GM21390 (cell line): ENCODE measurements around the gene VWA5B2.

Experiments used
- ATAC-seq: cut with Tn5 transposase; IDR thresholded peaks from one replicate; pipeline ENCODE4 v1.9.1; 2021; ENCODE audit not compliant: unreplicated experiment

VWA5B2 gene

GRCh38 chr3:184272269-184272668 lies 42.9 kb downstream of the VWA5B2 start:
- ATAC-seq: no peak

GRCh38 chr3:184275381-184275701 lies 46.0 kb downstream of the VWA5B2 start:
- no peak for ATAC-seq

- ATAC-seq: no peak
These were observed 46.9 kb downstream of the VWA5B2 start, which contains the start of gene ECE2 for GRCh38 chr3:184275961-184276910. Gene ECE2, plus strand, starts transcription at chr3:184276022. Its CDS starts 132 bp downstream, at chr3:184276154.

- no peak for ATAC-seq
These were observed 48.0 kb downstream of the VWA5B2 start for GRCh38 chr3:184277366-184277765.

GRCh38 chr3:184282941-184283340 lies 53.6 kb downstream of the VWA5B2 start:
- ATAC-seq: no peak

GRCh38 chr3:184283681-184284080 lies 54.3 kb downstream of the VWA5B2 start:
- ATAC-seq: no peak

- ATAC-seq: no peak
These were observed 55.3 kb downstream of the VWA5B2 start for GRCh38 chr3:184284696-184285095.

GRCh38 chr3:184289426-184289938 lies 60.1 kb downstream of the VWA5B2 start:
- ATAC-seq: no peak

GRCh38 chr3:184290331-184290730 lies 60.9 kb downstream of the VWA5B2 start:
- no peak for ATAC-seq

GRCh38 chr3:184291044-184291737 lies 61.8 kb downstream of the VWA5B2 start:
- no peak for ATAC-seq
